GM19035 (cell line): Measurements from ENCODE around the gene TPCN2.
A peak's percentile ranks its signal among the peaks of the same experiment; 100 is the strongest.
"Not testable (repeated sequence)": the region's sequence is repeated elsewhere in the genome, so short reads cannot be mapped to it uniquely, and the experiment has no call there.

ENCODE experiments used
- ATAC-seq: cut with Tn5 transposase; IDR thresholded peaks from one replicate; pipeline ENCODE4 v1.9.1; 2021; ENCODE audit not compliant: unreplicated experiment

Gene TPCN2

GRCh38 chr11:69048694-69049489 is at the start of gene TPCN2:
TSS of gene TPCN2 (plus strand) at chr11:69048932. CDS start at chr11:69048998, 66 bp downstream.
- ATAC-seq, result peak; percentile 86

- no peak for ATAC-seq
Measured at GRCh38 chr11:68999093-68999747, 49.5 kb upstream of the TPCN2 start.

- not testable (repeated sequence) for ATAC-seq
Measured at GRCh38 chr11:68999748-69000355, 48.9 kb upstream of the TPCN2 start.

- ATAC-seq, result no peak
Measured at GRCh38 chr11:69000391-69000790, 48.3 kb upstream of the TPCN2 start.

GRCh38 chr11:69000831-69001242 is 47.9 kb upstream of the TPCN2 start:
- no peak for ATAC-seq

- no peak for ATAC-seq
Measured at GRCh38 chr11:69001243-69002081, 47.3 kb upstream of the TPCN2 start.

- no peak for ATAC-seq
Measured at GRCh38 chr11:69002110-69002569, 46.6 kb upstream of the TPCN2 start.

- ATAC-seq, result no peak
Measured at GRCh38 chr11:69002570-69003231, 46.0 kb upstream of the TPCN2 start.

- no peak for ATAC-seq
Measured at GRCh38 chr11:69003301-69003865, 45.3 kb upstream of the TPCN2 start.

- ATAC-seq, result no peak
Measured at GRCh38 chr11:69003866-69004367, 44.8 kb upstream of the TPCN2 start.

- no peak for ATAC-seq
Measured at GRCh38 chr11:69004411-69005182, 44.1 kb upstream of the TPCN2 start.

- ATAC-seq, result no peak
Measured at GRCh38 chr11:69005183-69005630, 43.5 kb upstream of the TPCN2 start.

GRCh38 chr11:69005631-69006368 is 42.9 kb upstream of the TPCN2 start:
- ATAC-seq, result no peak

- no peak for ATAC-seq
Measured at GRCh38 chr11:69006816-69007215, 41.9 kb upstream of the TPCN2 start.

GRCh38 chr11:69007975-69008381 is 40.8 kb upstream of the TPCN2 start:
- no peak for ATAC-seq

GRCh38 chr11:69008737-69009440 is 39.8 kb upstream of the TPCN2 start:
- no peak for ATAC-seq

- ATAC-seq, result no peak
Measured at GRCh38 chr11:69009441-69010211, 39.1 kb upstream of the TPCN2 start.
